A549 (cell line): ENCODE results near the gene SLC12A2.

Experiments
- CEBPB ChIP-seq, 2 experiments: fragments of >200 bp in 1 of 2; sonication (Bioruptor Twin) in 1 of 2; formaldehyde crosslinking in 1 of 2; IDR thresholded peaks; 2 replicates each; pipeline ENCODE4 v1.6.1; 2012 to 2016
- EHMT2 ChIP-seq: fragments of 200-600 bp; sonication (generic); IDR thresholded peaks from 2 replicates; pipeline ENCODE4 v1.6.1; 2016; ENCODE audit warnings: antibody characterized with exemption, low read depth, mild to moderate bottlenecking, moderate library complexity
- HDAC2 ChIP-seq: fragments of 200-600 bp; sonication (generic); IDR thresholded peaks from 2 replicates; pipeline ENCODE4 v1.6.1; 2016
- HEYL ChIP-seq: fragments of 250-450 bp; sonication (Bioruptor Pico); IDR thresholded peaks from 2 replicates; pipeline ENCODE4 v1.8.0; 2021; ENCODE audit warnings: mild to moderate bottlenecking, moderate library complexity
- JUNB ChIP-seq: fragments of >200 bp; sonication (Bioruptor Twin); formaldehyde crosslinking; IDR thresholded peaks from 2 replicates; pipeline ENCODE4 v1.6.1; 2016
- MYC ChIP-seq: IDR thresholded peaks from 2 replicates; pipeline ENCODE4 v1.6.1; 2012; ENCODE audit warnings: mild to moderate bottlenecking, inconsistent platforms, low read length, improper control_type of control experiment, borderline replicate concordance
- RAD21 ChIP-seq, 2 experiments: fragments of >200 bp in 1 of 2; sonication (Bioruptor Twin) in 1 of 2; formaldehyde crosslinking in 1 of 2; IDR thresholded peaks in 1 of 2; conservative IDR thresholded peaks in 1 of 2; 2 replicates in 1 of 2; 3 replicates in 1 of 2; pipeline ENCODE4 v1.6.1; 2012 to 2018; ENCODE audit warnings: inconsistent platforms in 1 of 2
- RFX5 ChIP-seq: fragments of 450-650 bp; IDR thresholded peaks from 2 replicates; pipeline ENCODE4 v1.7.1; 2014; ENCODE audit warnings: antibody characterized with exemption, mild to moderate bottlenecking, moderate library complexity
- TF ChIP-seq, protein P1 (sequence below): fragments of >200 bp; sonication (Bioruptor Twin); formaldehyde crosslinking; IDR thresholded peaks from 3 replicates; pipeline ENCODE4 v1.5.1; 2016
- TF ChIP-seq, protein P2 (sequence below): fragments of >200 bp; sonication (Bioruptor Twin); formaldehyde crosslinking; IDR thresholded peaks from 3 replicates; pipeline ENCODE4 v1.6.1; 2016

DNA sequence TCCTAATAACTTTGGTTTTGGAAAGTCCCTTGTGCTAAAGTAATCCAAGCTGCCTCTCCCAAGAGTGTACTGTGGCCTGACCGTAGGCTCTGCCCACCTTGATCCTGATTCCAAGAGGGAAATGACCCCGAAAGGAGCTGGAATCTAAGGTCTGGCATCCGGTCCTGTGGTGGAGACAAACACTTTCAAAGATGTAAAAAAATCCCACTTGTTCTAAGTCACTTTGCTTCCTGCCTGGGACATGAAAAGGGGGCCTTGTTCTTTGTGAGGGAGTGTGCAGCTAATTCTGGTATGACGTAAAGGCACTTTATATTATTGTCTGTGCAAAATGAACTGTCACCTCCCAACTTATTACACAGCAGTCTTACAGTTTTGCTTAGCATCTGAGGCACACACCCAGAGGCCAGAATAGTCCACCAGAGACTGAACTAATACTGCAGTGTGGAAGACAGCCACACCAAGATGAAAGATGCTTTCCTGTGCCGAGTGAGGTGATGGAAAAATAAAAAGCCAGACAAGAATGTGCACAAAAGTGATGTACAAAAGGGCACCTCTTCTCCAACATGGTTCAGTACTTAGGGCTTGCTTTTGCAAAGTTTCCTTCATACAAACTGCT is 128.7 kb downstream of the SLC12A2 start:
- TF ChIP-seq HDAC2 = no peak
- TF ChIP-seq, protein P1, sequence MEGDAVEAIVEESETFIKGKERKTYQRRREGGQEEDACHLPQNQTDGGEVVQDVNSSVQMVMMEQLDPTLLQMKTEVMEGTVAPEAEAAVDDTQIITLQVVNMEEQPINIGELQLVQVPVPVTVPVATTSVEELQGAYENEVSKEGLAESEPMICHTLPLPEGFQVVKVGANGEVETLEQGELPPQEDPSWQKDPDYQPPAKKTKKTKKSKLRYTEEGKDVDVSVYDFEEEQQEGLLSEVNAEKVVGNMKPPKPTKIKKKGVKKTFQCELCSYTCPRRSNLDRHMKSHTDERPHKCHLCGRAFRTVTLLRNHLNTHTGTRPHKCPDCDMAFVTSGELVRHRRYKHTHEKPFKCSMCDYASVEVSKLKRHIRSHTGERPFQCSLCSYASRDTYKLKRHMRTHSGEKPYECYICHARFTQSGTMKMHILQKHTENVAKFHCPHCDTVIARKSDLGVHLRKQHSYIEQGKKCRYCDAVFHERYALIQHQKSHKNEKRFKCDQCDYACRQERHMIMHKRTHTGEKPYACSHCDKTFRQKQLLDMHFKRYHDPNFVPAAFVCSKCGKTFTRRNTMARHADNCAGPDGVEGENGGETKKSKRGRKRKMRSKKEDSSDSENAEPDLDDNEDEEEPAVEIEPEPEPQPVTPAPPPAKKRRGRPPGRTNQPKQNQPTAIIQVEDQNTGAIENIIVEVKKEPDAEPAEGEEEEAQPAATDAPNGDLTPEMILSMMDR = no peak
- TF ChIP-seq, protein P2, sequence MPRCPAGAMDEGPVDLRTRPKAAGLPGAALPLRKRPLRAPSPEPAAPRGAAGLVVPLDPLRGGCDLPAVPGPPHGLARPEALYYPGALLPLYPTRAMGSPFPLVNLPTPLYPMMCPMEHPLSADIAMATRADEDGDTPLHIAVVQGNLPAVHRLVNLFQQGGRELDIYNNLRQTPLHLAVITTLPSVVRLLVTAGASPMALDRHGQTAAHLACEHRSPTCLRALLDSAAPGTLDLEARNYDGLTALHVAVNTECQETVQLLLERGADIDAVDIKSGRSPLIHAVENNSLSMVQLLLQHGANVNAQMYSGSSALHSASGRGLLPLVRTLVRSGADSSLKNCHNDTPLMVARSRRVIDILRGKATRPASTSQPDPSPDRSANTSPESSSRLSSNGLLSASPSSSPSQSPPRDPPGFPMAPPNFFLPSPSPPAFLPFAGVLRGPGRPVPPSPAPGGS = no peak
- no peak for TF ChIP-seq JUNB
- no peak for TF ChIP-seq MYC
- TF ChIP-seq EHMT2 = no peak
- no peak for TF ChIP-seq RFX5
- no peak for TF ChIP-seq HEYL
- TF ChIP-seq RAD21 (conservative IDR thresholded peaks at IDR 0.05 in 1 of 2, IDR thresholded peaks at IDR 0.05 in 1 of 2) = no peak
- no peak for TF ChIP-seq CEBPB (IDR thresholded peaks at IDR 0.05)
